T-helper 9 cell (primary cell): ENCODE data around the gene DBP.

Experiments used
- DNase-seq: peaks from one replicate; pipeline ENCODE4 v3.0.0-alpha.2; 2020

The DBP gene

GRCh38 chr19:48606463-48607358, 30.5 kb downstream of the DBP start, which contains the start of gene SPACA4:
SPACA4 (plus strand) TSS chr19:48606742; CDS start chr19:48606979, 237 bp downstream.
- DNase-seq: no peak

DNA sequence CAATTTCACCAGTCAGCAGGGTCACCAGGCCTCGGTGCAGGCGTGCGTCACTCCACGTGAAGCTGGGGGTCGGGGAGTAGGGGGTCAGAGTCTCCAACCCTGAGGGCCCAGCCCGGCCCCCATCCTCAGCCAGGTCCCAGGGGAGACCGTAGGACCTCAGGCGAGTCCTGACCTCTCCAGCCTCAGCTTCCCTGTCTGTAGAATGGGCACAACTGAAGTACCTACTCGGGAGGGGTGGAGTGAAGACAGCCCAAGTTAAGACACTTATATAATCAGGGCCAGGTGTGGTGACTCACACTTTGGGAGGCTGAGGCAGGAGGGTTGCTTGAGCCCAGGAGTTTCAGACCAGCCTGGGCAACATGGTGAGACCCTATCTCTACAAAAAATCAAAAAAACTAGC, 33.3 kb downstream of the DBP start:
- DNase-seq: no peak

- no peak for DNase-seq
Observed at GRCh38 chr19:48603449-48603848, 33.7 kb downstream of the DBP start.

- DNase-seq: no peak
Observed at GRCh38 chr19:48603001-48603400, 34.2 kb downstream of the DBP start.

GRCh38 chr19:48600679-48601417, 36.3 kb downstream of the DBP start:
- no peak for DNase-seq

- DNase-seq: no peak
Observed at GRCh38 chr19:48598996-48599700, 38.0 kb downstream of the DBP start.

DNA sequence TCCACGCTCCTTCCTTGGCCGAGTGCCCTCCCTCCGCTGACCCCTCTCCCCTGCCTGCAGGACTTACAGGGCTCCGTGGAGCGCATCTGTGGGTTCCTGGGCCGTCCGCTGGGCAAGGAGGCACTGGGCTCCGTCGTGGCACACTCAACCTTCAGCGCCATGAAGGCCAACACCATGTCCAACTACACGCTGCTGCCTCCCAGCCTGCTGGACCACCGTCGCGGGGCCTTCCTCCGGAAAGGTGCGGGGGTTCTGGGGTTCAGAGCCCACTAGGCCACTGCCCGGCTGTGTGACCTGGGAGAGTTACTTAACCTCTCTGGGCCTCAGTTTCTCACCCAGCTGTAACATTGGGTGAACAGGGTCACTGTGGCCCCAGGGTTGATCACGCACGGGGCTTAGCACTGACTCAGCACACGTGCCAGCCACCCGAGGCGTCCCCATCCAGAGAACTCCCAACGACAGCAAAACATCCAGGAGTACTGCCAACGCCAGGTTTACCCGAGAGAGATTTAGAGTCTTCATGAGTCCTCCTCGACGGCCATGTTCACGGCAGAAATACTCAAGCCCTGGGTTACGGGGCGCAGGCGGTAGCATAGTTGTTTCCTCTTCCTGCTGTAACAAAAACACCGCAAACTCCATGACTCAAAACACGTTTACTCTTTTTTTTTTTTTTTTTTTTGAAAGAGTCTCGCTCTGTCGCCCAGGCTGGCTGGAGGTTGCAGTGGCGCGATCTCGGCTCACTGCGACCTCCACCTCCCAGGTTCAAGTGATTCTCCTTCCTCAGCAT, 40.3 kb downstream of the DBP start:
- peak; percentile 38 for DNase-seq

- no peak for DNase-seq
Observed at GRCh38 chr19:48596237-48596636, 40.9 kb downstream of the DBP start.

DNA sequence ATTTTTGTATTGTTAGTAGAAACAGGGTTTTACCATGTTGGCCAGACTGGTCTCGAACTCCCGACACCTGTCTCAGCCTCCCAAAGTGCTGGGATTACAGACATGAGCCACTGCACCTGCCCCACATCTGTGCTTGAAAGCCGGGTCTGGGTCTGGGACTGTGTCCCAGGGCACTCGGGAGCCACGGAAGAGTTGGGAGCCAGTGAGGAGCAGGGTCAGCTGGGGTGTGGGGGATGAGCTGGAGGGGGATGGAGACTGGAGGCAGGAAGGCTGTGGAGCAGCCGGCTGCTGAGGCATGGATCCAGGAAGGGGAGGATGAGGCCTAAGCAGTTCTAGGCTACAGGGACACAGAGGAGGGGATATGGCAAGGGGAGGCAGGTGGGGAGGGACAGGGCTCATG, 41.3 kb downstream of the DBP start:
- no peak for DNase-seq

DNA sequence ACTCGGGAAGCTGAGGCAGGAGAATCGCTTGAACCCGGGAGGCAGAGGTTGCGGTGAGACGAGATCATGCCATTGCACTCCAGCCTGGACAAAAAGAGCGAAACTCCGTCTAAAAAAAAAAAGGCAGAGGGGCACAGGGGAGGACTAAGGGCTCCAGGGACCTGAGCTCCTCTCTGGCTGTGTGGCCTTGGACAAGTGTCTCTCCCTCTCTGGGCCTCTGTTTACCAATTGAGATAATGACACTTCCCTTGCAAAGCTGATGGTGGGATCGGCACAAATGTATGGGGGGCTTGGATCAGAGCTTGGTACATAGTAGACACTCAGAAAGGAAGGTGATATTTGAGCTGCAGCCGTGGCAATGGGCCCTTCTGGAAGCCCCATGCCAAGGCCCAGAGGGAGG, 42.0 kb downstream of the DBP start:
- DNase-seq: no peak

- DNase-seq: no peak
Observed at GRCh38 chr19:48591021-48591420, 46.2 kb downstream of the DBP start.

DNA sequence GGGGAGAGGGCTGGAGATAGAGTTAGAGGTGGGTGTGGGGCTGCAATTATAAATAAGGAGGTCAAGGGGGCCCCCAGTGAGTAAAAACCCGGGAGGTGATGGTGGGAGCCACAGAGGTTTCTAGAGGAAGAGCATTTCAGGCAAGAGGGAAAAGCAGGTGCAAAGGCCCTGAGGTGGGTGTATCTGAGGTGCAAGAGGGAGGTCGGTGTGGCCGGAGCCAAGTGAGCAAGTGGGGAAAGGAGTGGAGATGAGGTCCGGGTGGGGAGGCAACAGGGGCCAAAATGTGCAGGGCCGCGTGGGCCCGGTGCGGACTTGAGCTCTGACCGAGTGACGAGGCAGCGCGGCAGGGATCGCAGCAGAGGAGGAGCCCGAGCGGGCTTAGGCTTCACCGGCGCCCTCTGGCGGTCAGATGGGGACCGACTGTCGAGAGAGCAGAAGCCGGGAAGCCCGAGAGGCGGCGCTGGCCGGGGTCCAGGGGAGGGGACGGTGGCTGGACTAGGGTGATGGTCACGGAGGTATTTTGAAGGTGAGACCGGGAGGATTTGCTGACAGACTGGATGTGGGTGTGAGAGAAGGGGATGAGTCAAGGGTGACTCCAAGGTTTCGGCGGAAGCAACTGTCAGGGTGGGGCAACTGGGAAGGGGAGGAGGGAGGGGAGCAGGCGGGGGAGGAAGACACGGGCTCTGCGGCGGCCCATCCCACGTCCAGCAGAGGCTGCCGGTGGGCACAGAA, 48.3 kb downstream of the DBP start:
- peak; percentile 94 for DNase-seq

DNA sequence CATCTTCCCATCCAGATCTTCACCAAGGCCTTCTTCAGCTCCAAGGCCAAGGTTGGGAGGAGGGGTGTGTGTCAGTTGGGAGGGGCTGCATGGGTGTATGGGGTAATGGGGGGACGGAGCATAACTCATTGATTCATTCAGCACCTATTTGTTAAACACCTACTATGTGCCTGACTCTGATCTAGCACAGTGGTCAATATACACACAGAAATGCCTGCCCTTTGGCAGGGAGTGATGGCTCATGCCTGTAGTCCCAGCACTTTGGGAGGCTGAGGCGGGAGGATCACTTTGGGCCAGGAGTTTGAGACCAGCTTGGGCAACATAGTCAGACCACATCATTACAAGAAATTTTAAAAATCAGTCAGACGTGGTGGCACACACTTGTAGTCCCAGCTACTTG, 49.8 kb downstream of the DBP start:
- no peak for DNase-seq

GRCh38 chr19:48582168-48582567, 55.0 kb downstream of the DBP start:
- DNase-seq: no peak
